Fibroblast of pulmonary artery (primary cell): ENCODE results near the gene JMJD7.

Experiments
- DNase-seq: peaks from one replicate; pipeline ENCODE4 v3.0.0-alpha.2; 2010; ENCODE audit warnings: low read depth
- H3K4me3 ChIP-seq: replicated peaks from 2 replicates; pipeline ENCODE4 v1.5.1; 2011; ENCODE audit warnings: low read depth, mild to moderate bottlenecking, control low read depth, low read length, moderate library complexity
- TF ChIP-seq, protein P1 (sequence below): IDR thresholded peaks from 2 replicates; pipeline ENCODE4 v1.5.1; 2011; ENCODE audit warnings: mild to moderate bottlenecking, control low read depth, low read length, inconsistent platforms; ENCODE audit errors: missing control alignments

Gene JMJD7

GRCh38 chr15:41822471-41822870, 5.4 kb upstream of the JMJD7 start:
- no peak for DNase-seq

DNA sequence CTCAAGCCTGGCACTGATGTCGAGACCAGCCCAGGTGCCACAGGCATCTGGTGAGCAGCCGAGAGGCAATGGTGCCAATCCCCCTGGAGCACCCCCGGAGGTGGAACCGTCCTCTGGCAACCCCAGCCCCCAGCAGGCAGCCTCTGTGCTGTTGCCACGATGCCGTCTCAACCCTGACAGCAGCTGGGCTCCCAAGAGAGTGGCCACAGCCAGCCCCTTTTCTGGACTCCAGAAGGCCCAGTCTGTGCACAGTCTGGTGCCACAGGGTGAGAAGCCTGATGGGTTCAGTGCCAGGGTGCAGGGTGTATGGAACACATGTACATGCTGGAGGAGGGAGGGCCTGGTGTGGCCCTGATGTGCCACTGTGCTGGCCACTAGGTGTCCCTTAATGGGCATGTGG, 4.9 kb upstream of the JMJD7 start:
- DNase-seq = no peak
- H3K4me3 ChIP-seq = no peak overlapping the region
- TF ChIP-seq, protein P1, sequence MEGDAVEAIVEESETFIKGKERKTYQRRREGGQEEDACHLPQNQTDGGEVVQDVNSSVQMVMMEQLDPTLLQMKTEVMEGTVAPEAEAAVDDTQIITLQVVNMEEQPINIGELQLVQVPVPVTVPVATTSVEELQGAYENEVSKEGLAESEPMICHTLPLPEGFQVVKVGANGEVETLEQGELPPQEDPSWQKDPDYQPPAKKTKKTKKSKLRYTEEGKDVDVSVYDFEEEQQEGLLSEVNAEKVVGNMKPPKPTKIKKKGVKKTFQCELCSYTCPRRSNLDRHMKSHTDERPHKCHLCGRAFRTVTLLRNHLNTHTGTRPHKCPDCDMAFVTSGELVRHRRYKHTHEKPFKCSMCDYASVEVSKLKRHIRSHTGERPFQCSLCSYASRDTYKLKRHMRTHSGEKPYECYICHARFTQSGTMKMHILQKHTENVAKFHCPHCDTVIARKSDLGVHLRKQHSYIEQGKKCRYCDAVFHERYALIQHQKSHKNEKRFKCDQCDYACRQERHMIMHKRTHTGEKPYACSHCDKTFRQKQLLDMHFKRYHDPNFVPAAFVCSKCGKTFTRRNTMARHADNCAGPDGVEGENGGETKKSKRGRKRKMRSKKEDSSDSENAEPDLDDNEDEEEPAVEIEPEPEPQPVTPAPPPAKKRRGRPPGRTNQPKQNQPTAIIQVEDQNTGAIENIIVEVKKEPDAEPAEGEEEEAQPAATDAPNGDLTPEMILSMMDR = no peak

More at GRCh38 chr15:41822471-41822870, 5.4 kb upstream of the JMJD7 start:
- no peak overlapping the region for H3K4me3 ChIP-seq
- TF ChIP-seq, protein P1 = no peak

DNA sequence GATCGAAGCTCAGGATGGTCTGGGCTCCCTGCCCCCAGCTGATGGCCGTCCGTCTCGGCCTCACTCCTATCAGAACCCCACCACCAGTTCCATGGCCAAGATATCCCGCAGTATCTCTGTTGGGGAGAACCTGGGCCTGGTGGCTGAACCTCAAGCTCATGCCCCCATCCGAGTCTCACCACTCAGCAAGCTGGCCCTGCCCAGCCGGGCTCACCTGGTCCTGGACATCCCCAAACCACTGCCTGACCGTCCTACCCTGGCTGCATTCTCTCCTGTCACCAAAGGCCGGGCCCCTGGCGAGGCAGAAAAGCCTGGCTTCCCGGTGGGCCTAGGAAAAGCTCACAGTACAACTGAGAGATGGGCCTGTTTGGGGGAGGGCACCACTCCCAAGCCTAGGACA, 4.4 kb upstream of the JMJD7 start:
- no peak for DNase-seq
- no peak overlapping the region for H3K4me3 ChIP-seq
- TF ChIP-seq, protein P1 = no peak

DNA sequence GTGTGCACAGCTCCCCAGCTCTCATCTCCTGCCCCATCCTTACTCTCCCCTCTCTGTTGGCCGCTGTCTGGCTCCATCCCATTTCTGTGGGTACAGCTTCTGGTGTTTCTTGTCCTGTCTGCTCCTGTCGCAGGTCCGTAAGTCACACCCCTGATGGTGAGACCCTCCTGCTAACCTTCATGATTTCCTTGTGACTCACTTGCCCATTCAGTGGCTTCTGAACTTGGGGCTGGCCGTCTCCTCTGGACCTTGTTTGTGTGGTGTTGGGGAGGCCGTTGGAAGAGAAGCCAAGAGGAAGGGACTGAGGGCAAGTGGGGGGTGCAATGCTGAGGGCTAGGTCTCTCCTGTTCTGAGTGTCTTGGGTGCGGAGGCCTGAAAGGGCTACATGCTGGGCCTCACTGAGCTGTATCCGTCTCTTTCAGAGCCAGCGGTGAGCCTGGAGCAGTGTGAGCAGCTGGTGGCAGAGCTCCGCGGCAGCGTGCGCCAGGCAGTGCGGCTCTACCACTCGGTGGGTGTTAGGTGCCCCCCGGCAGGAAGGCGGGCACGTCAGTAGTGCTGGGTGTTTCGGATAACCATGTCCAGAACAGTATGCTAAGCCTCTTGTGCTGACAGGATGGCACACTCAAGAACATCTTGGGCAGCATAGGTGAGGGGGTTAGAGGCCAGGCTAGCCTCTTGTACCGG, 3.7 kb upstream of the JMJD7 start:
- no peak for DNase-seq
- no peak overlapping the region for H3K4me3 ChIP-seq
- TF ChIP-seq, protein P1 = no peak

DNA sequence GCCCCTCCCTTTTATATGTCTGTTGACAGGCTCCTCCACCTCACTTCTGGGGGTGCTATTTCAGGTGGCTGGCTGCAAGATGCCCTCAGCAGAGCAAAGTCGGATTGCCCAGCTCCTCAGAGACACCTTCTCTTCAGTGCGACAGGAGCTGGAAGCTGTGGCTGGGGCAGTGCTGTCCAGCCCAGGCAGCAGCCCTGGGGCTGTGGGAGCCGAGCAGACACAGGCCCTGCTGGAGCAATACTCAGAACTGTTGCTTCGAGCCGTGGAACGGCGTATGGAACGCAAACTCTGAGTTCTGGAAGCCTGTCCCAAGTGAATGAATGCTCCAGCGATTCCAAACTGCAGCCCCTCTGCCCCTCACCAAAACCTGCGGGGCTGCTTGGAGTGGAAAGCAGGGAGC, 2.7 kb upstream of the JMJD7 start:
- no peak overlapping the region for H3K4me3 ChIP-seq
- TF ChIP-seq, protein P1 = no peak
- DNase-seq = no peak

- no peak for DNase-seq
- TF ChIP-seq, protein P1 = no peak
- no peak overlapping the region for H3K4me3 ChIP-seq
These were observed 2.0 kb upstream of the JMJD7 start for GRCh38 chr15:41825572-41826535.
